ENCODE data around the gene PUDP. TPM values are rescaled to one million over a fixed set of nuclear protein-coding genes. Genes with fewer than 3 reads are reported as not detected.

The PUDP gene
- total RNA-seq, 1 donor from 2014 or later: 18.4 TPM

DNA sequence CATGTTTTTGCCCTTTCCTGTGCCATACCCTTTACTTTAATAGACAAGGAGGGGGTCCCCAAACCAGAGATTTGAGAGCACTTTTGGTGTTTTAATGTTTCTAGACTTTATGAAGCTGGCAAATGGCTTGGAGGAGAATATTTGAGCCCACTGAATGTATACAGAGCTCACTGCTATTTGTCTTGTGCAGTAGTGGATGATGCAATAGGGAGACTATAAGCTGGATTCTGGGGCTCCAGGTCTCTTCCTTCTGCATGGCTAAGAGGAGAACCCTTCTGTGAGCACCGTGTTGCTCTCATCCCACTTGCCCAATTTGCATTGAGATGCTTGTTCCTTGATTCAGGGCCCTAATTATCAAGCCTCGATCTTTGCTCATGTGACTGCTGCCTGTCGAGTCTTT is 8.9 kb upstream of the PUDP start:
- H3K27ac Mint-ChIP-seq (ENCODE audit: unreplicated experiment): no peak overlapping the region
- no peak overlapping the region for H3K4me3 Mint-ChIP-seq (ENCODE audit: unreplicated experiment)
- peaks cover 30% of the 10 kb centered on the region for H3K4me1 Mint-ChIP-seq (ENCODE audit: unreplicated experiment)
- TF ChIP-seq, protein P1, sequence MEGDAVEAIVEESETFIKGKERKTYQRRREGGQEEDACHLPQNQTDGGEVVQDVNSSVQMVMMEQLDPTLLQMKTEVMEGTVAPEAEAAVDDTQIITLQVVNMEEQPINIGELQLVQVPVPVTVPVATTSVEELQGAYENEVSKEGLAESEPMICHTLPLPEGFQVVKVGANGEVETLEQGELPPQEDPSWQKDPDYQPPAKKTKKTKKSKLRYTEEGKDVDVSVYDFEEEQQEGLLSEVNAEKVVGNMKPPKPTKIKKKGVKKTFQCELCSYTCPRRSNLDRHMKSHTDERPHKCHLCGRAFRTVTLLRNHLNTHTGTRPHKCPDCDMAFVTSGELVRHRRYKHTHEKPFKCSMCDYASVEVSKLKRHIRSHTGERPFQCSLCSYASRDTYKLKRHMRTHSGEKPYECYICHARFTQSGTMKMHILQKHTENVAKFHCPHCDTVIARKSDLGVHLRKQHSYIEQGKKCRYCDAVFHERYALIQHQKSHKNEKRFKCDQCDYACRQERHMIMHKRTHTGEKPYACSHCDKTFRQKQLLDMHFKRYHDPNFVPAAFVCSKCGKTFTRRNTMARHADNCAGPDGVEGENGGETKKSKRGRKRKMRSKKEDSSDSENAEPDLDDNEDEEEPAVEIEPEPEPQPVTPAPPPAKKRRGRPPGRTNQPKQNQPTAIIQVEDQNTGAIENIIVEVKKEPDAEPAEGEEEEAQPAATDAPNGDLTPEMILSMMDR (IDR thresholded peaks at IDR 0.05): no peak
- H3K9me3 Mint-ChIP-seq (ENCODE audit: unreplicated experiment): no peaks in the 10 kb centered on the region
- H3K27me3 Mint-ChIP-seq (ENCODE audit: unreplicated experiment): no peaks in the 10 kb centered on the region
- no peaks in the 10 kb centered on the region for H3K36me3 Mint-ChIP-seq (ENCODE audit: unreplicated experiment)
- no peak for DNase-seq (ENCODE audit: extremely low spot score, unreplicated experiment)

DNA sequence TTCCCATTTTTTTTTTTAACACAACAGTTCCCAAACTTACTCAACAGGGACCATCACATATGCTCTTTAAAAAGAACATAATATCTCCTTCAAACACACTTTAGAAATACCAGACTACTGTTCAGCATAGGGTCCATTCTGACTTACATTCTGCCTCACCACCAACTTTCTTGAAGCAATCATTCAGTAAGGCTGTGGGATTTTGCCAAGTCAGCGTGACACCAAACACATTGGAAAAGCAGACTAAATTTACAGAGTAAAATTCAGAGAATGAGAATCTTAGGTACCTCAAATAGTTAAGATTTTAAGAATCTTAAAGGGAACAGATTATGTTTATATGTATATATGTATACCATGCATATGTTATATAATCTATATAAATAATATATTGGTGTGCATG is 7.2 kb upstream of the PUDP start:
- H3K27me3 Mint-ChIP-seq (ENCODE audit: unreplicated experiment): no peaks in the 10 kb centered on the region
- H3K27ac Mint-ChIP-seq (ENCODE audit: unreplicated experiment): no peak overlapping the region
- no peaks in the 10 kb centered on the region for H3K9me3 Mint-ChIP-seq (ENCODE audit: unreplicated experiment)
- no peaks in the 10 kb centered on the region for H3K36me3 Mint-ChIP-seq (ENCODE audit: unreplicated experiment)
- H3K4me3 Mint-ChIP-seq (ENCODE audit: unreplicated experiment): no peak overlapping the region
- TF ChIP-seq, protein P1 (IDR thresholded peaks at IDR 0.05): no peak
- peaks cover 27% of the 10 kb centered on the region for H3K4me1 Mint-ChIP-seq (ENCODE audit: unreplicated experiment)
- DNase-seq (ENCODE audit: extremely low spot score, unreplicated experiment): no peak

DNA sequence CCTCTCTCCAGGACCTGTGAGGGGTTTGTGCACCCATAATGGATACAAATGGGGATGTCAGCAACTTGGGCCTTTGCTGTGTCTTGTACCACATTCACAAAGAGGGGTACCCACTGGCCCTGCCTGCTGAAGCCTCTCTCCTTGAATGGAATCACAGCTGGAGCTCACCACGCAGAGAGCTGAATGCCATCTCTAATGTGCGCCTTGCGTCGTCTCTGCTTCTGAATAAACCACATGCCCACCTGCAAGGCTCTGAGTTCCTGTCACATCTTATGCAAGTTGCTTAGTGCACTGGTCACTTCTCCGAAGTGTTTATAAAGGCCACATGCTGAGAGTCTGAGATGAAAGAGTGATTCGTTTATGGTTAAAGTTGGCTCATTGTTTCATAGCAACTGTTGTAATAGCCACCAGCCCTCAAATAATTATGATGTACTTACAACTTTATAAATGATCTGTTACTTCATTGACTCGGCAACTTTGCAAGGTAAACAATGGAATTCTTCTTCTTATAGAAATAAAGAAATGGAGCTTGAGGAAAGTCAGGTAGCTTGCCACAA is 6.2 kb upstream of the PUDP start:
- no peak for DNase-seq (ENCODE audit: extremely low spot score, unreplicated experiment)
- Mint-ChIP-seq H3K27me3 (ENCODE audit: unreplicated experiment) (no peaks in the 10 kb centered on the region), H3K36me3 (ENCODE audit: unreplicated experiment) (no peaks in the 10 kb centered on the region), H3K4me3 (ENCODE audit: unreplicated experiment) (no peak overlapping the region), H3K4me1 (ENCODE audit: unreplicated experiment) (peaks cover 17% of the 10 kb centered on the region), H3K9me3 (ENCODE audit: unreplicated experiment) (no peaks in the 10 kb centered on the region), H3K27ac (ENCODE audit: unreplicated experiment) (no peak overlapping the region)
- TF ChIP-seq, protein P1 (IDR thresholded peaks at IDR 0.05): no peak

DNA sequence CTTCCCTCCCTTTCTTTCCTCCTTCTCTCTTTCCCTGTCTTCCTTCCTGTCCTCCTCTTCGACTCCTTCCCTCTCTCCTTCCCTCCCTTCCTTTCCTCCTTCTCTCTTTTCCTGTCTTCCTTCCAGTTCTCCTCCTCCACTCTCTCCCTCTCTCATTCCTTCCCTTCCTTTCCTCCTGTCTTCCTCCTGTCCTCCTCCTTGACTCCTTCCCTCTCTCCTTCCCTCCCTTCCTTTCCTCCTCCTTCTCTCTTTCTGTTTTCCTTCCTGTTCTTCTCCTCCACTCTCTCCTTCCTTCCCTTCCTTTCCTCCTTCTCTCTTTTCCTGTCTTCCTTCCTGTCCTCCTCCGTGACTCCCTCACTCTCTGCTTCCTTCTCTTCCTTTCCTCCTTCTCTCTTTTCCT is 5.3 kb upstream of the PUDP start:
- H3K36me3 Mint-ChIP-seq (ENCODE audit: unreplicated experiment): no peaks in the 10 kb centered on the region

DNA sequence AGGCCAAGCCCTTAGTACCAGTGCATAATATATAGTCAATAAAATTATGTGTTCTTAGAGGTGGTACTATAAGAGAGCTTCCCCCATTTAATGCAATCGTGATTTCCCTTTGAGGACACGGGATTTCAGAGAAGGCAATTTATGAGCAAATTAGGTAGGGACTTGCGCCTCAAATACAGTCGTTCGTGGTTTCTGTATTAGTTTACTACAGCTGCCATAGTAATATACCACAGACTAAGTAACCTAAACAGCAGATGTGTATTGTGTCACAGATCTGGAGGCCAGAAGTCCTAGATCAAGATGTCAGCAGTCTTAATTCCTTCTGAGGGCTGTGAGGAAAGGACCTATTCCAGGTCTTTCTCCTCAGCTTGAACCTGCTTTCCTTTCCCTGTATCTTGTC is 1.5 kb upstream of the PUDP start:
- no peaks in the 10 kb centered on the region for H3K9me3 Mint-ChIP-seq (ENCODE audit: unreplicated experiment)
- H3K36me3 Mint-ChIP-seq (ENCODE audit: unreplicated experiment): no peaks in the 10 kb centered on the region
- peaks cover 7% of the 10 kb centered on the region for H3K4me1 Mint-ChIP-seq (ENCODE audit: unreplicated experiment)
- H3K27me3 Mint-ChIP-seq (ENCODE audit: unreplicated experiment): no peaks in the 10 kb centered on the region
- no peak for DNase-seq (ENCODE audit: extremely low spot score, unreplicated experiment)
- TF ChIP-seq, protein P1 (IDR thresholded peaks at IDR 0.05): no peak
- H3K27ac Mint-ChIP-seq (ENCODE audit: unreplicated experiment): no peak overlapping the region
- no peak overlapping the region for H3K4me3 Mint-ChIP-seq (ENCODE audit: unreplicated experiment)

More for the DNA sequence above, 5.3 kb upstream of the PUDP start:
- H3K4me3 Mint-ChIP-seq (ENCODE audit: unreplicated experiment): no peak overlapping the region
- no peak for DNase-seq (ENCODE audit: extremely low spot score, unreplicated experiment)
- TF ChIP-seq, protein P1 (IDR thresholded peaks at IDR 0.05): no peak
- H3K4me1 Mint-ChIP-seq (ENCODE audit: unreplicated experiment): peaks cover 8% of the 10 kb centered on the region
- H3K9me3 Mint-ChIP-seq (ENCODE audit: unreplicated experiment): no peaks in the 10 kb centered on the region
- no peaks in the 10 kb centered on the region for H3K27me3 Mint-ChIP-seq (ENCODE audit: unreplicated experiment)
- no peak overlapping the region for H3K27ac Mint-ChIP-seq (ENCODE audit: unreplicated experiment)
